IPS-11a (cell line): ENCODE results near the gene CCDC158.
"Not testable (repeated sequence)": the region's sequence is repeated elsewhere in the genome, so short reads cannot be mapped to it uniquely, and the experiment has no call there.

ENCODE experiments used
- H3K4me3 ChIP-seq: one replicate; pipeline ENCODE4 v1.5.1; 2013; ENCODE audit warnings: low read depth, low read length, control low read depth

CCDC158 gene

DNA sequence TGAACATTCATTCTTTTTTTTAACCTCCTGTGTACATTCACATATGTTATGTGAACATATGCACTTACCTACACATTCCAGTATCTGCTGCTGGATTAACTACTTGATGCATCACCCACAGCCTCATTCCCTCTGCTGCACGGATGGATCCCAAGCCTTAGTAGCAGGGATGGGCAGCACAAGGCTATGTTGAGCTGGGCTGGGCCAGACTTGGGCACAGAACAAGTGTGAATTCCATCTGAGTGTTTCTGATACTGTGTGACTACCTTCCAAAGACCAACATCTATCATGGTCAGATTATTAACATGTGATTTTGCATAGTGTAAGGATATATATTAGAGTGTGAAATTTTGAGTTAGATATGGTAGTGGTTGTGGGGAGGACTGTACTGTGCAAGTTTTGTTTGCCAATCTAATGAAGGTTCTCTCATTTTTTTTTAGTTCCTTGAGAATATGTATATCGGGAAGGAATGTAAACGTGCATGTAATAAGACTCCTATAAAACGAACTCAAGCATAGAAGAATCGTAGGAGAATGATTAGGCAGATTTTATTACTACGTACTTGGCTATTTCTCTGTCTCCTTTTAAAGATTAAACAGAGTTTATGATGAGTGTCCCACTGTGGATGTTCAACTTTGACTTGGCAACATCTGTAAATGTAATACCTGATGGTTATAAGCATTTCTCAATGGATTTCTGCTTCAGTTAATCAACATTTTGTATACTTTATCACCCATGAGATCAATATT is 137.8 kb downstream of the CCDC158 start:
- H3K4me3 ChIP-seq, result no peak overlapping the region

DNA sequence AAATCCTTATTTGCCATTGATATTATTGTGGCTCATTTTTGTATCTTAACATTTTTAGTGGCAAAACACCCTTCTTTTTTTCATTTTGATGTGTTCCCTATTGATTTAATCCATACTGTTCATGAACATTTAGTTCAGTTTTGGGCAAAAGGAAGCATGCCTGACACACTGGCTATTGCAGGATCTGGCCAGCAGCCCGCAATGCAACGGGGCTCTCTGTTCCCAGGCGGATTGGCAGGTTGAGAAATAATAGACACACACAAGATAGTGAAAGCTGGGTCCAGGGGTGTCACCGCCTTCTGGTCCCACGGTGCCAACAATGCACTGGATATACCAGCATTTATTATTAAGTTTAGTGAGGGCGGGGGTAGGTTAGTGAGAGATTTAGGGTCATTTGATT is 139.3 kb downstream of the CCDC158 start:
- H3K4me3 ChIP-seq, result not testable (repeated sequence)

DNA sequence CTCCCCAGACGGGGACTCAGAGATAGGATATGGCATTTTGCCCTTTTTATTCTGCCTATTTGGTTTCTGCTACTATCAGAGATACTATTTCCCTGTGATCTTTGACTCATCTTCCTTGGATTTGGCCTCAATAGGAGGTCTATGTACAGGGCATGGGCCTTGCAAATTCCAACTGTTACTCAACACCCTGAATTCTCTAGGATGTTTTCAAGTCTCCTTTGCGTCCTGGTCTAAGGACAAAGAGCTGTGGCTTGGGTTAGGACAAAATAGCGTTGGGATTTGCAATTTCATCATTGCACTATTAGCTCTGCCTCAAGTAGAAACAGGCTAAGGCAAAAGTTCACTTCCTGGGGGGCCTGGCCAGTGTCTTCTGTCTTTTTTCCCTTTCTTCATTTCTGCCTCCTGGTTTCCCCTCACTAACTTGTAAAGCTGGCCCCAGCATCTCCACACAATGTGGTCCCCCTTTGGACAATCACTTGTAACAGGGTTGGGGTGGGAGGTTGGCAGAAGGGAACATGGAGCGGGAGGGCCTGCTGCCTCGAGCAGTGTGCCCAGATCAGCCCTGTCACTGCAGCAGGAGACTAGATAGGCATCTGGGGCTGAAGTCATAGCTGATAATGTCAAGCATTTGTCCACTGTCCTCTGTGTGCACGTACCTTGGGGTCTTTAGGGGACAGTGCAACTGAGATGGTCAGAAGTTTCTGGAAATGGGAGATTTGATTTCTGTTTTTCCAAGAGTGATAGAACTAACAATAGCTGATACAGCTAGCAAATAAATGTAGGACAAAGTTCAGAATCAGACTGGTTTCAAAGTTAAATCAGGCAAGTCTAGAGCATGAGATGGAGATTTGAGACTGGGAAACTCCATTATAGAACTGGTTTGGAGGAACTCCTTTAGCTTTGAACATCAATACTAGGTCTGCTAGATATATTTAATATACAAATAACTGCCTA is 140.2 kb downstream of the CCDC158 start:
- no peak overlapping the region for H3K4me3 ChIP-seq

DNA sequence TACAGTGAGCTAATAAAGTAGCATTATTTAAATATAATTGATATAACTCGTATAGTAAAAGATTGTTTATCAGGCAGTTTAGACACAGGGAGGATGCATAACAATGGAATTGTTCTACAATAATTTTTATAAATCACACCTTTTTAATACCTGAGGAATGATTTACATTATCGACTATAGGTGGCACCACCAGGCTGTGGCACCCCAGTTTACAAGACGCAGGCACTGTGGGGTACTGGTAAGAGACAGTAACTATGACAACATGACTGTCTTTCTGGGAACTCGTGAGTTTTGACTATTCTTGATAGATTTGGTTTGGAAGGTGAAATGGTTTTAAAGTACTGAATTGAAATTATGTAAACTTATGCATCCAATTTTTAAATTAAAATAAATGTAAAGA is 141.5 kb downstream of the CCDC158 start:
- no peak overlapping the region for H3K4me3 ChIP-seq

DNA sequence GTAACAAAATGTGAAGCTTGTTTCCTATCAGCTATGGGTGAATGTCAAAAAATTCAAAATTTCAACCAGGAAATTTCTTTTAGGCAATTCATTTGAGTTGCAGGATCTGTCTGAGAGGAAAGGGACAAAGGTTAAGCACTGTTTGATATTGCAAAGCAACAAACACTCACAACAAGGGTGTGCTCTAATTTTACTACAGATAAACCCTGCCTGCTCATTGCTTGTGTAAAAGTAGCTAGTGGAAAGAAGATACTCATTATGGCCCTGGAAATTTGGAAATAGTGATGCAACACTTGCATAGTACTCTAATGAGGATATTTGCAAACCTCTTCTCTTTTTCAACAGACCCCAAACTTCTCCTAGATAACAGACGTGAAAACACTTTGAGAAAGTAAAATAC is 142.4 kb downstream of the CCDC158 start:
- H3K4me3 ChIP-seq, result no peak overlapping the region

DNA sequence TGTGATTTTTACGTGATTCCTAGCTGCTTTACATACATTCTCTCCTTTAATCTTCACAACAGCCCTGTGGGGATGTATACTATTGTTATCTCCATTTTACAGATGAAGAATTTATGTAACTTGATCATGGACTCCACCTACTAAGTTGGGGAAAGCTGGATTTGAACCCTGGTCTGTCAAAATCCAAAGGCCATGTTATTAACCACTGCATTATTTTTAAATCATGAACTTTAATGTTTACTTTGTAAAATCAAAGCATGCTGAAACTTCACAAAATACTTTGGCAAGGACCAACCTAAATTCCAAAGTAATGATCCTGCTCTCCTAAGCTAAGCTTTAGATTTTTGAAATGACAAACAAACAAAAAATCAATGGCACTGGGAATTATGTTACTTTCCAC is 143.3 kb downstream of the CCDC158 start:
- no peak overlapping the region for H3K4me3 ChIP-seq

- H3K4me3 ChIP-seq, result no peak overlapping the region
Observed at GRCh38 chr4:76276813-76277212, 144.1 kb downstream of the CCDC158 start.

- no peak overlapping the region for H3K4me3 ChIP-seq
Observed at GRCh38 chr4:76275486-76276124, 145.3 kb downstream of the CCDC158 start.

DNA sequence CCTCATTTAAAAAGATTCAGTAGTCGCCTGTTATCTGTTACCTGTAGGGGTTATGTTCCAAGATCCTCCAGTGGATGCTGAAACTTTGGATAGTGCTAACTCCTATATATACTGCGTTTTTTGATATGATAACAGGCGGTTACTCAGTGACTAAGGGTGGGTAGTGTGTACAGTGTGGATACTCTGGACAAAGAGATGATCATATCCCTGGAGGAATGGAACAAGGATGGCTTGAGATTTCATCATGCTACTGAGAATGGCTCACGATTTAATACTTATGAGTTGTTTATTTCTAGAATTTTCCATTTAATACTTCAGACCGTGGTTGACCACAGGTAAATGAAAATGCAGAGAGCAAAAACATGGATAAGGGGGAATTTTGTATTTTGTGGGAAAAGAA is 147.9 kb downstream of the CCDC158 start:
- H3K4me3 ChIP-seq, result no peak overlapping the region

- no peak overlapping the region for H3K4me3 ChIP-seq
Observed at GRCh38 chr4:76272582-76272981, 148.4 kb downstream of the CCDC158 start.

GRCh38 chr4:76272073-76272472 is 148.9 kb downstream of the CCDC158 start:
- no peak overlapping the region for H3K4me3 ChIP-seq

- H3K4me3 ChIP-seq, result no peak overlapping the region
Observed at GRCh38 chr4:76271248-76271647, 149.7 kb downstream of the CCDC158 start.

DNA sequence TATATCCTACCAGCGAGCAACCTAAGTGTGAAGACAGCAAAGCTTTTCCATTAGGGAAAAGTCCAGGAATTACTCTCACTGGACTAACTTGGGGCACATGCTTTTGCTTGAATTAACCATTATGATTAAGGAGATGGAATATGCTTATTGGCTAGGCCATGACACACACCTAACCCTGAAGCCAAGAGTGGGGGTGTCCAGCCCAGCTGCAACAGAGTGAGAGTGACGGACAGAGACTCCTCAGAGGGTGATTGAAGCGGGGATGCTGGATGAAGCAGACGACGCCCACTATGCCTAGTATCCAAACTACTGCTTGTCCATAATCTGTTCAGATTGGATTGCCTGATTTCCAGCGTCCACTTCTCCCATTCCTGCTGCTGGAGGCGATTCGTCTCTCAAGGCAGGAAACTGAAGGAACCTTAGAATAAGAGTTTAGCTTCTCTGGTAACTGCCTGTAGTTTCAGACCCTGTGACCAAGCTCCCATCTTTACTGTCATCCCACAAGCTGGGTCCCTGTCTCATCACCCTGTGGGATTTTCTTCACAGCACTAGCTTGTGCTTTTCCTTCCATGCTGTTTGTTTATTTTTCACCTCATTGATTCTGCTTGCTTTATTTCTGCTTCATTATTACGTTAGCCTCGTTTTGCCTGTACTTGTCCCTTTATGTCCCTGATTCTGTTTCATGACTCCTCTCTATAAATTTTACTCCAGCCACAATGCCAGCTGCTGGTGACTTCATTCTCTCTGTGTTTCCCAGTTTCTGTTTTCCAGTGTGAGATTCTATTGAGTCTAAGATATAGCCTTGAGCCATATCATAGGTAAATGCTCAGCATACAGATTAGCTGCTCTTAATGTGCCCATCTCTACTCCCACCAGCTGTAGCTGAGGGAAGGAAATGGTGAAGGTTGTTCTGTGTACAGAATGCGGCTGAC is 150.4 kb downstream of the CCDC158 start:
- no peak overlapping the region for H3K4me3 ChIP-seq

DNA sequence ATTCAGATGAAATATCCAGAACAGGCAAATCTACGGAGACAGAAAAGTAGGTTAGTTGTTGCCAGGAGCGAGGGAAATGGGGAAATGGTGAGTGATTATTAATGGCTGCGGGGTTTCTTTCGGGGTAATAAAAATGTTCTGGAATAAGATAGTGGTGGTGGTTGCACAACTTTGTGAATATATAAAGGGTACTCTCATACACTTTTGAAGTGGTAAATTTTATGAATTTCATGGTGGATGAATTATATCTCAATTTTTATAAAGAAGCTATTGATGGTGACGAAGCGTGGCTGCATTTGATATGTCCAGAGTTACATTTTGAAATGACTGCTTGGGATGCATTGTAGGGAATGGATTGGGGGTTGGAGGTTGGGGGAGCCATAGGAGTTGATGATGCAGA is 153.1 kb downstream of the CCDC158 start:
- no peak overlapping the region for H3K4me3 ChIP-seq

DNA sequence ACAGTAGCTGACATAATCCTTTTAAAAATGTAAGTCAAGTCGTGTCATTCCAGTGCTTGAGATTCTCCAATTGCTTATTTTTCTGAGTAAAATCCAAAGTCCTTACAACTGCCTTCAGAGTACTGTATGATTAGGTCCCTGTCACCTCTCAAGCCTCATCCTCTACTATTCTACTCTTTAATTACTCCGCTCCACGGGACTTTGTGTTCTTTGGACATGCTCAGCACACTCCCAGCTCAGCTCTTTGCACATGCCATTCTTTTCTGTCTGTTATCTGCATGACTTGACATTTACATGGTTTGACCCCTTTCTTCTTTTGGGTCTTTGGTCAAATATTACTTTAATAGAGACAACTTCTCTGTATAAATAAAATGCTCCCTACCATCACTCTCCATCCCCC is 154.3 kb downstream of the CCDC158 start:
- H3K4me3 ChIP-seq, result no peak overlapping the region

DNA sequence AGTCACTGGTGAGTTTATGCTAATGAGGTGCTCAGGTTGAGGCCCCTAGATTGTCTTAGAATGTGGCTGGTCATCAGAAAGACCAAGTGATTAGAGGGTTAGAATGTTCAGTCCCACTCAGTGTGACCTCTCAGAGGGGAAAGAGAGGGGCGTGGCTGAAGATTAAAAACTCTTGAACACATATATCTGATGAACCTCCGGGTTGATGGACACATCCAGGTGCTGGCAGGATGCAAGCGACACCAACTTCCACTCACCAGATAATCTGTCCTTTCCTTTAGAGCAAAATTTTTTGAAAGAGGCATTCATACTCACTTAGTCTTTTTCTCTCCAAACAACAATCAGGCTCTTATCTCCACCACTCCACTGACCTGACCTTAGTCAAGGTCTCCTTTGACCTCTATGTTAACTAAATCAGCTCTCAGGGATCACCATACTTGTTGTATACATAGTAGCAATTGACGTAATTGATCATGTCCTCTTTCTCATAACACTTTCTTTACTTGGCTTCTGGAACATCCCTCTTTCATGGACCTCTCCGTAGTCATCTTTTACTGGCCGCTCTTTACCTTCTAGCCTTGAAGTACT is 155.2 kb downstream of the CCDC158 start:
- H3K4me3 ChIP-seq, result no peak overlapping the region
